Measurements from ENCODE around the gene TPM4. TPM values are rescaled to one million over a fixed set of nuclear protein-coding genes. Genes with fewer than 3 reads are reported as not detected.

The TPM4 gene
- total RNA-seq, 4 donors from 2014 or later = 471 to 530 (median 493) TPM

DNA sequence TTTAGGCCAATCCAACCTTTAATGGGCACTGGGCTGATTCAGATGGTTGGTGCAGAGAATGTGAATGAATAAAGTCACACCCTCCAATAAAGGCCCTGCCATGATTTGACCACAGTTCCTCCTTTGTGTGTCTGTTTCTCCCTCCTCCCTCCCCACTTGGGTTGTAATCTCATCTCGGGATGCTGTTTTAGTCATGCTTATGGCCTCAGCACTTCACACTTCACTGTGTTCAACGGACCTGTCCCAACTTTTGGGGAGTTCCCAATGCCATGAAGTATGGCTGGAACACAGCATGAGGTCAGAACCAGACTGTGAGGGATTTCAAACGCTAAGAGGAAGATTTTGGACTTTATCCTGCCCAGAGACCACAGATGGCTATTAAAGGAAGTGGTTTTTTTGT is 29.8 kb downstream of the TPM4 start:
- Histone ChIP-seq H3K27me3 (no peaks in the 10 kb centered on the region), H3K4me1 (peaks cover 0 to 10% (median 4%) of the 10 kb centered on the region in 4 donors), H3K27ac (peak overlapping the region in 2 of 4 donors; percentile 18 to 58), H3K36me3 (peaks cover 0 to 37% (median 10%) of the 10 kb centered on the region in 3 donors), H3K9me3 (no peaks in the 10 kb centered on the region), H3K4me3 (no peak overlapping the region)
- WGBS, 2 donors = 3 to 6% methylated on average over 3 of the region's 3 CpGs
- TF ChIP-seq CTCF (IDR thresholded peaks at IDR 0.05) (no peak), POLR2A (IDR thresholded peaks at IDR 0.05) (no peak), EP300 (IDR thresholded peaks at IDR 0.05) (no peak)
- no peak for DNase-seq (ENCODE audit: low spot score in 2 of 2)

GRCh38 chr19:16111160-16111908 is 35.0 kb downstream of the TPM4 start, which contains the start of gene RAB8A:
RAB8A (plus strand) TSS chr19:16111889; CDS start chr19:16111902, 13 bp downstream.
- DNase-seq (ENCODE audit: low spot score in 2 of 2) = peak; percentile 98
- H3K4me3 ChIP-seq = peak within 1 kb of the TSS; percentile 64 to 94 (median 88)
- H3K9me3 ChIP-seq = no peaks in the 10 kb centered on the region
- H3K36me3 ChIP-seq = peaks cover 0 to 4% (median 0%) of the 10 kb centered on the region in 3 donors
- TF ChIP-seq EP300 (IDR thresholded peaks at IDR 0.05) = peak; percentile 56 to 89
- TF ChIP-seq POLR2A (IDR thresholded peaks at IDR 0.05) = no peak
- TF ChIP-seq CTCF (IDR thresholded peaks at IDR 0.05) = peak; percentile 92 to 100 (median 99)
- 1 to 3% methylated on average over 16 to 55 of the region's 81 CpGs for WGBS, 2 donors
- peak within 1 kb of the TSS; percentile 89 to 97 (median 95) for H3K27ac ChIP-seq
- no peaks in the 10 kb centered on the region for H3K27me3 ChIP-seq
- H3K4me1 ChIP-seq = peaks cover 0 to 51% (median 38%) of the 10 kb centered on the region in 4 donors

GRCh38 chr19:16111909-16112752 is 35.8 kb downstream of the TPM4 start:
- Histone ChIP-seq H3K27me3 (no peaks in the 10 kb centered on the region), H3K36me3 (peaks cover 0 to 11% (median 0%) of the 10 kb centered on the region in 3 donors), H3K9me3 (no peaks in the 10 kb centered on the region), H3K27ac (peak overlapping the region; percentile 89 to 97 (median 95)), H3K4me3 (peak overlapping the region; percentile 64 to 94 (median 88)), H3K4me1 (peaks cover 0 to 53% (median 41%) of the 10 kb centered on the region in 4 donors)
- 1 to 2% methylated on average over 25 to 34 of the region's 37 CpGs for WGBS, 2 donors
- peak; percentile 41 to 74 for TF ChIP-seq POLR2A (IDR thresholded peaks at IDR 0.05)
- TF ChIP-seq EP300 (IDR thresholded peaks at IDR 0.05) = peak in 1 of 2 donors; percentile 3
- no peak for TF ChIP-seq CTCF (IDR thresholded peaks at IDR 0.05)
- no peak for DNase-seq (ENCODE audit: low spot score in 2 of 2)

GRCh38 chr19:16112778-16113177 is 36.5 kb downstream of the TPM4 start:
- 36 to 41% methylated on average over 2 of the region's 2 CpGs for WGBS, 2 donors
- Histone ChIP-seq H3K9me3 (no peaks in the 10 kb centered on the region), H3K27me3 (no peaks in the 10 kb centered on the region), H3K27ac (peak overlapping the region in 3 of 4 donors; percentile 93 to 97 (median 97)), H3K36me3 (peaks cover 0 to 17% (median 0%) of the 10 kb centered on the region in 3 donors), H3K4me1 (peaks cover 0 to 54% (median 43%) of the 10 kb centered on the region in 4 donors), H3K4me3 (peak overlapping the region in 2 of 4 donors; percentile 64 to 86)
- DNase-seq (ENCODE audit: low spot score in 2 of 2) = no peak
- TF ChIP-seq POLR2A (IDR thresholded peaks at IDR 0.05) (no peak), CTCF (IDR thresholded peaks at IDR 0.05) (no peak), EP300 (IDR thresholded peaks at IDR 0.05) (no peak)
